Stimulated activated naive CD4-positive, alpha-beta T cell treated with Interleukin-2 at 50 U/mL for 16 hours (primary cell): Measurements from ENCODE around the gene APH1B.

Experiments used
- DNase-seq: peaks from one replicate; lab custom pipeline; 2025; lab: John Stamatoyannopoulos, UW

The APH1B gene

GRCh38 chr15:63353887-63354286, 76.5 kb downstream of the APH1B start:
- DNase-seq, result no peak

DNA sequence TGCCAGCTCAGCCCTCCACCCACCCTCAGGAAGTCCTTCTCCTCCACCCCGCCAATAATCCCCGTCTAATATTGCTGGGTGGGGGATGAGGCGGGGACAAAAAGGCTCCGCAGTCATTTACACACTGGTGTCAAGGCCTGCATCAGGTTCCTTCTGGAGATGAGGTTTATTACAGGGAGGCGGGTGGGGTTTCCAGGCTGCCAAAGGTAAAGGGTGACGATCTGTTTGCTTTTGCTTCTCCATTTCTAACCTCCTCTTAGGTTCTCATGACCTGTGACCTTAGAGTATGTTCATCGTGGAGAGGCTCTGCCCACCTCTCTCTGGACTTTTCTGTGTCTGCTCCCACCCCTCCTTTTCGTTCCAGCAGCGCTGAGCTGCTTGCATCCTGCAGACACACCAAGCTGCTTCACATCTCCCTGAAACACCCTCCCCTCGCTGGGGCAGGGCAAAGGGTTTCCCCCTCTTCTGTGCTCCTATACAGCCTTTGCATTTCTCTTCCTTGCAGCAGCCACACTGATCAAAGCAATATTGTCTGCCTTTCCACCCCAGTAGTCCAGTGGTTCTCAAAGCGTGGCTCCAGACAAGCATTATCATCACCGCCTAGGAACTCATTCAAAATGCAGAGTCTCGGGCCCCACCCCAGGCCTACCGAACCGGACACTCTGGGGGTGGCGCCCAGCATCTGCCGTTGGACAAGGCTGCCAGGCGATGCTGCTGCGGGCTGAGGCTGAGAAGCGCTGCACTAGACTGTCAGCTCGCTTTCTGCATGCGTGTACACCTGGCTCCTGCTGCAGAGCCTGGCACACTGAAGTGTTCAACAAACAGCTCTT, 77.6 kb downstream of the APH1B start:
- DNase-seq, result no peak

DNA sequence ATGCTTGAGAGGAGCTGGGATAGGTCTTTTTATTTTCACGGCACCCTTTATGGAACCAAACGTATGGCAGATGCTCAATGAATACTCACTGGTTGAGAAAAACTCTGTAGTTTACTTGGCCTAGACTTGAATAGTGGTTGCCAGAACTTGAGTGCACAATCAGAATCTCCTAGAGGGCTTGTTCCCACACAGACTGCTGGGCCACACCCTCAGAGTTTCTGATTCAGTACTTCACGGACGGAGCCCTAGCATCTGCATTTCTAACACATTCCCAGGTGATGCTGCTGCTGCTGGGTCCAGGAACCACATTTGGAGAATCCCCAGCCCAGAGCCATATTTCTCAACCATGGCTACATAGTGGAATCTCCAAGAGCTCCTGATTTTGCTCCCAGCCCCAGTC, 79.7 kb downstream of the APH1B start:
- no peak for DNase-seq

DNA sequence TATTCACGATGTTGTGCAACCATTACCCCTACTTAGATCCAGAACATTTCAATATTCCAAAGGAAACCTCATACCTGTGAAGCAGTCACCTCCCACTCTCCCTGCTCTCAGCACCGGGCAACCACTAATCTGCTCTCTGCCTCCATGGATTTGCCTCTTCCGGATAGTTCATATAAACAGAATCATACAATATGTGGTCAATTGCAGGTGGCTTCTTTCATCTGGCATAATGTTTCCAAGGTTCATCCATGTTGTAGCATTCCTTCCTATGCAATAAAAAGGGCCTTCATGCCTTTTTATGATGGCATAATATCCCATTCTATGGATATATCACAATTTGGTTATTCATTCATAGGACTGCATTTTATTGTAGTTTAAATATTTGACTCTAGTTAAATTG, 80.3 kb downstream of the APH1B start:
- DNase-seq, result no peak

GRCh38 chr15:63358241-63359029, 81.0 kb downstream of the APH1B start:
- no peak for DNase-seq
